Amygdala (tissue), 56 donors: ENCODE measurements around the gene MVD.
"Not testable (repeated sequence)": the region's sequence is repeated elsewhere in the genome, so short reads cannot be mapped to it uniquely, and the experiment has no call there.

Source experiments
- DNase-seq, 56 donors: peaks; one replicate each; lab custom pipeline; 2025; lab: John Stamatoyannopoulos, UW

MVD gene

DNA sequence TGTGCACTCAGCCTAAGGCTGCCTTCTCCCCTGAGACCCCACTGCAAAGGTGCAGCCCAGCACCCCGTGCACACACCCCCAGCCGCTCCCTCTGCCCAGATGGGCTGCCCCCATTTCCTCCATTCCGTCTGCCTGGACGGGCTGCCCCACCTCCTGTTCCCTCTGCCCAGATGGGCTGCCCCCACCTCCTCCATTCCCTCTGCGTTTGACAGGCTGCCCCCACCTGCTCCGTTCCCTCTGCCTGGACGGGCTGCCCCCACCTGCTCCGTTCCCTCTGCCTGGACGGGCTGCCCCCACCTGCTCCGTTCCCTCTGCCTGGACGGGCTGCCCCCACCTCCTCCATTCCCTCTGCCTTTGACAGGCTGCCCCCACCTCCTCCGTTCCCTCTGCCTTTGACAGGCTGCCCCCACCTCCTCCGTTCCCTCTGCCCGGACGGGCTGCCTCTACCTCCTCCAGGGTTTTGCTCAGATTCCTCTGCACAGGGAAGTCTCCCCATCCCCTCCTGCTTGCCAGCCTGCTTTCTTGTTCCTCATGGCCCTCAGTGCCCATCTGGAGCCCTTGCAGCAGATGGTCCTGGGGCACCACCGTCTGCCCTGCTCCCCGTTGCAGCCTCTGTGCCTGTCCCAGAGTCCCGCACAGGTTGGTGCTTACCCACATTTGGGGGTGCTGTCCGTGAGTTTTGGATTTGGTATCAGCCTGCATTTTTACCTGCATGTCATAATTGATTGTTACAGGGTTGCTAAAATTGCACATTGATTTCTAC lies 47.9 kb downstream of the MVD start:
- DNase-seq, result no peak

DNA sequence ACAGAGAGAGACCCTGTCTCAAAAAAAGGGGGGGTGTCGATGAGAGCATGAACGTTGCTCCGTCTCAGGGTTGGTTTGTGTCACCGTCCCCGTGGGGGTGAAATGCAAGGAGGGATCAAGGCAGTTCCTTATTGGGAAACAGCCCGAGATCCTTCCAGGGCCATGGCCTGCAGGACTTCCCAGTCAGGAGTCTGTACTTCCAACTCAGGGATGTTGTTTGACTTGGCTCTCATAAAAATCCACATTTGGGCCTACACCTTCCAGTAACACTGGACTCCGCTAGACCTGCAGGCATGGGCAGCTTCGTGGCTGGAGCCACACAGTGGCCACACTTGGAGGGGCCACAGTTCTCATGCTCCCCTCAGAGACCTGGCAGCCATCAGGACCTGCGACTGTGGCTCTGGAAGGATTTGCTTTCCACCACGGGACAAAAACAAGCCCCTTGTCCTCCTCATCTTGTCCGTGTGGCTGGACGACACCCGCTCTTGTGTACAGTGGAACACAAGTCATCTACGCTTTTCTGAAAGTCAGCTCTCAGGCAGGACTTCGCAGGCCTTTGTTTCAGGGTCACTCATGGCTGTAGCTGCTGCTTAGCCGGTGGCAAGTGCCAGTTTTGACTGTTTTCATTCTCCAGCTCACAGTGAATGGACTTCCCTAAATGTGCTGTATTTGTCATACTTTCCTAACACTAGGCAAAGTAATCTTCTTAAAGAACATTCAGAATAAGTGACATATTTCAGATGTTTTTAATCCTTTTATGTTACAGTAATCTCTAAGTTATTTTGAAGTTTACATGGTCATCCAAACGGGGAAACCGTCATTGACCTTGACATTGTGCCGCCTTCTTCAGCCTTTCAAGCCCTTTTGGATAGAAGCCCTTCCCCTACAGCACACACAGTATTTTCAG lies 48.7 kb downstream of the MVD start:
- peak in 1 of 56 donors; percentile 25 for DNase-seq

DNA sequence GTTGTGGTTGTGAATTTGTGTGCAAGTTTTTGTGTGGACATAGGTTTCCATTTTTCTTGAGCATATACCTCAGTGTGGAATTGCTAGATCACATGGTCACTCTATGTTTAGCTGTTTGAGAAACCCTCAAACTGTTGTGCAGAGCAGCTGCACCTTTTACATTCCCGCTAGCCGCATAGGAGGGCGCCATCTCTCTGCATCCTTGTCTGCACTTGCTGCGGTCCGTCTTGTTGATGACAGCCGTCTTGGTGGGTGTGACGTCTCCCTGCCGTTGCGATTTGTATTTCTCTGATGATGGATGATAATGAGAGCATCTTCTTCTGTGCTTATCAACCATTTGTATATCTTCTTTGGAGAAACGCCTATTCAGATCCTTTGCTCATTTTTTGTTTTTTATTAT lies 49.6 kb downstream of the MVD start:
- no peak for DNase-seq

DNA sequence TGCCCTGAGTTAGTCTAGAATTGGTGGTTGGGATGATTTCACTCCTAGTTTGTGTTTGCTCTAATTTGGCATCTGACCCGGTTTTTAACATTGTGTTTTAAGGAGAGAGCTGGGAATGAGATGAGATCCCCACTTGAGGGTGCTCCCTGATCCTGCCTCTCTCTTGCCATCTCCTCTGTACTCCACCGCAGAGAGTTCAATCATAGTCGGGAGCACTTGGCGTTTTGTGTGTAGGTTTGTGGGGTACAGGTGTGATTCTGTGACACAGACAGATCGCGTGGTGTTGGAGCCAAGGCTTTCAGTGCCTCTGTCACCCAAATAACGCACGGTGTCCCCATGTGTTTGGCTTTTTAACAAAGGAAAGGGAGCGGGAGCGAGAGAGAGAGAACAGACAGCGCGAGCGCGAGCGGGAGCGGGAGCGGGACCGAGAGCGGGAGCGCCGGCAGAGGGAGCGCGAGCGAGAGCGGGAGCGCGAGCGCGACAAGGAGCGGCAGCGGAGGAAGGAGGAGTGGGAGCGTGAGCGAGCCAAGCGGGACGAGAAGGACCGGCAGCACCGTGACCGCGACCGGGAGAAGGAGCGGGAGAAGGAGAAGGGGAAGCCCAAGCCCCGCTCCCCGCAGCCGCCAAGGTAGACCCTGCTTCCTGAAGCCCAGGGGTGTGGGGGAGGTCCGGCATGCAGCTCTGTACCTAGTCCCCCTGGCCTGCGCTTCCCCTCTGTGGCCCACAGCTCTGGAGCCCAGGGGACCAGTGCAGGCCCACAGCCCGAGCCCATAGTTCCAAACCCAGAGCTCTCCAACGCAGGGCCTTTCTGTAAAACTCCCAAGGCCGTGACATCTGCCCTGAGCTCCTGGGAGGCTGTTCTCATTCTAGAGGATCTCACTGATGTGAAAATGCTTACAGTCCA lies 51.7 kb downstream of the MVD start:
- peak in 10 of 56 donors; percentile 8 to 33 (median 24) for DNase-seq

DNA sequence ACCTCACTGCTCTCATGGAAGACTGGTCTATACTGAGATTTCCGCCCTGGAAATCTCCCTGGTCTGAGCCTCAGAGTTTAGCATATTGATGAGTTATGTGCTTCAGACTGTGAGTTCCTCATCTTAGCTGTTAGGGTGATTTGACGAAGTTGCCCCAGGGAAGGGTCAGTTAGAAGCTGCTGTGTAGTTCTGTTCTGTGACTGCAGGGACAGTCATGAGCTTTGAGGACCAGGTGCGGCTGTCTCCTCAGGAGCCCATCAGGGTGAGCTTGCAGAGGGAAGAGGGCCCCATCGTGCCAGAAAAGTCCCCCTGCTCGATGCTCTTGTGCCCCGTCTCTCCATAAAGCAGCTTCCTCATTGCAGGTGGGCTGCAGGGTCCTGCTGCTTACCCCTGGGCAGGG lies 52.8 kb downstream of the MVD start:
- DNase-seq, result no peak

DNA sequence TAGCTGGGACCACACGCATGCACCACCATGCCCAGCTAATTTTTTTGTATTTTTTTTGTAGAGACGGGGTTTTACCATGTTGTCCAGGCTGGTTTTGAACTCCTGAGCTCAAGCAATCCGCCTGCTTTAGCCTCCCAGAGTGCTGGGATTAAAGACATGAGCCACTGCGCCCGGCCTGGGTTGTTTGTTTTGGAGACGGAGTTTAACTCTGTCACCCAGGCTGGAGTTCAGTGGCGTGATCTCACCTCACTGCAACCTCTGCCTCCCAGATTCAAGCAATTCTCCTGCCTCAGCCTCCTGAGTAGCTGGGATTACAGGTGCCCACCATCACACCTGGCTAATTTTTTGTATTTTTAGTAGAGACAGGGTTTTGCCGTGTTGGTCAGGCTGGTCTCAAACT lies 53.5 kb downstream of the MVD start:
- not testable (repeated sequence) for DNase-seq

DNA sequence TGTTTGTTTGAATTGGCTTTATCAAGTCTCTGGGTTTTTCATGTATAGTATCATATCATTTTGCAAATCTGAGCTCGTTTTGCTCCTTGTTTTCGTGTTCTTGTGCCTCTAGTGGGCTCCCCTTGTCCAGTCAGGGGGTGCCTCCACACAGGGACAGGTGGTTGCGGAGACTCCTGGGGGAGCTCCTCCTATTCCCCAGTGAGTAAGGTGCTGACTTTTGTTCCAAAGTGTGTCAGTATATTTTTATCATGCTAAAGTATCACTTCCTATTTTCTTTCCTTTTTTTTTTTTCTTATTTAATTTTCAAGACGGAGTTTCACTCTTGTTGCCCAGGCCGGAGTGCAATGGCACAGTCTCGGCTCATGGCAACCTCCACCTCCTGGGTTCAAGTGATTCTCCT lies 54.8 kb downstream of the MVD start:
- DNase-seq, result no peak

DNA sequence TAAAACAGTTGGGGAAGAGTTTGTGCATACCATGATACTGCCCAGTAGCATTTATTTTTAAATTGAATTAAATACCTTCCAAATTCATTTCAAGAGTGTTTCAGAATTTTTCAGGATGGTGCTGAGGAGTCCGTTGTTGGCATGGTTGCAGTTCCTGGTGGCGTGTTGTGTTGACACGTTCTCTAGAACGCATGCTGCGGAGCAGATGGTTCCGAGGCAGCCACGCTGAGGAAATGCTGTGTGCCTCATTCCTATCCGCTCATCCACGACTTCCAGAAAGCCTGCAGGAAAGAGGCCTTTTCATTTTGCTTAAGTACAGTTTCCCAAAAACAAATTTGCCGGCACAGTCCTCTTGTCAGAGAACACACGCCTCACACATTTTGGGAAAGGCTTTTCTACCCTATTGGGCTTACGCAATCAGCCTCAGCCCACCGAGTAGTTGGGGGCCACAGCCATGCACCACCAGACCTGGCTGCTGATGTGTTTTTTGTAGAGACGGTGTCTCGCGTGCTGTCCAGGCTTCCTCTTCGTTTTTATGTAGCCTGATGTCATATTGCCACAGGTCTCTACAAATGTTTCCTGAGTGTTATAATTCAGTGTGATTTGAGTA lies 56.6 kb downstream of the MVD start:
- DNase-seq, result peak in 10 of 56 donors; percentile 4 to 54 (median 21)

DNA sequence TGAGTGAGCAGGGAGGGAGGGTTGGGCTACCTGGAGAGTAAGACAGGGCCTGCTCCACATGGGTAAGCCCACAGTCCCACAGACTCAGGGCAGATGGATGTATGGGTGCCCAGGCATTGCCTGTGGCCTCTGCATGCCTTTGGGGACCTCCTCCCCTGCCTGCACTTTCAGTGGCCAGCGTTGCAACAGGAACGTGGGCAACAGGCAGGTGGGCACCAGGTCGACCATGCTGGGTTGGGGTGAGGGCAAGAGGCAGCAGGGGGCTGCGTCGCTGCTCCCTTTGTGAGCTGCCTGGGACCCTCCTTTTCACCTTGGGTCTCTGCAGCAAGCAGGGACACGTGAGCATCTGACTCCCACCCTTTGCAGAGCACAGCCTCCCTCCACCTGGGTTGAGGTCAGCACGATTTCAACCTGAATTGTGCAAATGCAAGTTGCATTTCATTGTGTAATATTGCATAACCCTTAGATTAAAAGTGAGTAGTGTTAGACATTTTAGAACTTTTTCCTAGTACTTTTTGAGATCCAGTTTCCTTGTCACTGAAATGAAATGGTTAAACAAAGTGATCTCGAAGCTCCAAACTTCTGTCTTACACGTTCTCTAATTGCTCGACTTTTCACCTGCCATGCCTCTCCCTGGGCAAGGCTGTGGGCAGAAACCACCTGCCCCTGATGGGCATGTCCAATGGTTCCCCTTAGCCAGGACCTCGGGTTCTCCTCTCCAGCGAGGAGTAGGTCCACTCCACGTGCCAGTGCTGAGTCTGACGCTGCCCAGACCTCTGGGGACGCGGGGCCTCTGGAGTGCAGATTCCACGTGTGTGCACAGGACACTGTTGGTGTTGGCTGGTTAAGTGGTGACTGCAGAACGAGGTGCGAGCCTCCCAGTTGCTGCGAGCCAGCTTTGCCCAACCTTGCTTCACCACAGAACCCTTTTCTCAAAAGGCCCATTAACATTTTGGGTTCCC lies 57.4 kb downstream of the MVD start:
- DNase-seq, result no peak

DNA sequence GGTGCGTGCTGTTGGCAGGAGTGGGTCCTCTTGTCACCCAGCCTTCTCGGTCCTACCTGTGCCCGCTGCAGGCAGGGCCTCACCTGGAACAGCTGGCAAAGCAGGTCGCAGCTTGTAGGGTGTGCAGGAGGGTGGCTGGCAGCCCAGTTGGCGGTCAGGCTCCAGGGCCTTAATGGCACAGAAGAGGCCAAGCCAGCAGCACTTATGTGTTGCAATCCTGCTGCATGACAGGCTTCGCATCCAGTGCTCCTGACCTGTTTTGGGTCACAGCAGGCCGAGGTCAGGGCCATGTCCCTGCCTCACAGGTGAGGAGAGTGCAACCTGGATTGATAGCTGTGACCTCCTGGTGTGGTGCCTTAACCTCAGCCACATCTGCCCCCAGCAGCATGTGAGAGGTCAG lies 60.8 kb downstream of the MVD start:
- no peak for DNase-seq
